HL-60/S4 treated with retinoic acid at 250 ng/mL for 4 days and 3 days (cell line): ENCODE results near the gene TSLP.

Experiments used
- in situ Hi-C: fragments of 300-500 bp; cut with MboI; formaldehyde crosslinking; loops from 2 replicates; pipeline ENCODE4 v1.7.0; 2022; ENCODE audit warnings: low sequenced_read_pairs

Gene TSLP

GRCh38 chr5:111071413-111071812 is at the start of gene TSLP:
Gene TSLP (plus strand): TSS chr5:111071713. CDS start chr5:111071891, 178 bp downstream.
- in situ Hi-C loops, result no loop called here

- in situ Hi-C loops, result no loop called here
These were observed 49.2 kb upstream of the TSLP start for GRCh38 chr5:111022301-111022700.

GRCh38 chr5:111028865-111029264 is 42.6 kb upstream of the TSLP start:
- in situ Hi-C loops, result no loop called here

- in situ Hi-C loops, result no loop called here
These were observed 27.6 kb upstream of the TSLP start for GRCh38 chr5:111043712-111044506.

GRCh38 chr5:111058064-111058463 is 13.4 kb upstream of the TSLP start:
- in situ Hi-C loops, result no loop called here

GRCh38 chr5:111060169-111060568 is 11.3 kb upstream of the TSLP start:
- in situ Hi-C loops, result no loop called here

- in situ Hi-C loops, result no loop called here
These were observed 9.9 kb upstream of the TSLP start for GRCh38 chr5:111061618-111062017.

GRCh38 chr5:111063709-111064322 is 7.7 kb upstream of the TSLP start:
- in situ Hi-C loops, result no loop called here

GRCh38 chr5:111066261-111066938 is 5.1 kb upstream of the TSLP start:
- in situ Hi-C loops, result no loop called here

GRCh38 chr5:111068213-111068612 is 3.3 kb upstream of the TSLP start:
- in situ Hi-C loops, result no loop called here

- in situ Hi-C loops, result no loop called here
These were observed 1.7 kb upstream of the TSLP start for GRCh38 chr5:111069839-111070238.

GRCh38 chr5:111070272-111071134 is 1.0 kb upstream of the TSLP start:
- in situ Hi-C loops, result no loop called here

- in situ Hi-C loops, result no loop called here
These were observed 1.6 kb downstream of the TSLP start for GRCh38 chr5:111072949-111073682.

GRCh38 chr5:111074244-111074643 is 2.7 kb downstream of the TSLP start:
- in situ Hi-C loops, result no loop called here

- in situ Hi-C loops, result no loop called here
These were observed 4.0 kb downstream of the TSLP start for GRCh38 chr5:111075520-111075919.

GRCh38 chr5:111076091-111076490 is 4.6 kb downstream of the TSLP start:
- in situ Hi-C loops, result no loop called here

- in situ Hi-C loops, result no loop called here
These were observed 6.2 kb downstream of the TSLP start for GRCh38 chr5:111077678-111078077.

GRCh38 chr5:111079846-111080245 is 8.3 kb downstream of the TSLP start:
- in situ Hi-C loops, result no loop called here

- in situ Hi-C loops, result no loop called here
These were observed 11.8 kb downstream of the TSLP start for GRCh38 chr5:111083323-111083722.
